ENCODE data around the gene SASH1.

The SASH1 gene

GRCh38 chr6:148516617-148517016 is 174.0 kb downstream of the SASH1 start:
- in situ Hi-C loops (cut with MboI; ENCODE audit: low sequenced_read_pairs): no loop called here

DNA sequence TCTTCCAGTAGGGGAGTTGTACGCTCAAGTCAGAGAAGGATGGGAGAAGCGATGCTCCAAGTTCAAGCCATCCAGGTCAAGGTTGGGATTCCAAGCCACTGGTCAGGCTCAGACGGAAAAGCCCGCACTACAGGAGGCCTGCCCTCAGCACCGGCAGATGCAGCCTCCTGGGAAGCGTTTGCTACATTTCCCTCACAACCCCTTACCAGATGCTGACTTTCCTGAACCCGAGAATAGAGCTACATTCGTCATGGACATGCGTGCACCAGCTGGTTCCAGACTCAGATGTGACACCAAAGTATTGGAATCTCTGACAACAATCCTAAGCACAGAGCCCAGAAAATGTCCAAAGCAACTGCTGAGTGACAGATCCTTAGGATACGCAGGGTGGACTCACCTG is 174.8 kb downstream of the SASH1 start:
- in situ Hi-C loops (cut with MboI; ENCODE audit: low sequenced_read_pairs): no loop called here

GRCh38 chr6:148518511-148519156 is 176.0 kb downstream of the SASH1 start:
- in situ Hi-C loops (cut with MboI; ENCODE audit: low sequenced_read_pairs): no loop called here

DNA sequence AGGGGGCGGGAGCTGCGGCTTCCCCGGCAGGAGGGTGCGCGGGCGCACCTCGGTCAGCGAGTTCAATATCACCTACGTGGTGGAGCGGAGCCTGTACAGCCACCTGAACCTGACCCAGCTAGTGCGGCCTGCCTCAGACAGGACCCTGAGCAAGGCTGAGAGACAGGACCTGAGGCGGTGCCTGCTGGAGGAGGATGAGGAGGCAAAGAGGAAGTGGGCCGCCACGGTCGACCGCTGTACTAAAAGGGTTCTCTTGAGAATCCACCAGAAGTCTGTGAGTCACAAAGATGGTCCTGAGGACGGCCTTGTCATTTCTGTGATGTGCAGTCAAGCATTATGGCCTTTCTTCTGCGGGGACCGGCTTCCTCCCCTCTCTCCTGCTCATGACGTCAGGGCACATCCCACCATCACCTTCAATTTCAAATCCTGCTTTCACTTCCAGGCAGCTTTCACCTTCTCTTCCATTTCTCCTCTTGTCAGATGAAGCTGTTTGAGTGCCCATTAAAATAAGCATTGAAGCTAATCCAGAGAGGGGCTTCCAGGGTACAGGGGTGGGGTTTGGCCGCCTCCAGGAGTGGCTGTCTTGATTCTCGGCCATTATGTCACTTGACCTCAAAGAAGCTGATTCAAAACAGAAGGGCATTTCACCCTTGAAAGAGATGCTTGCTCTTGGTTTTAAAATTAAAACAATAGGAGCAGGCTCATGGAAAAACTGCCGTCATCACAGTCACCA is 177.6 kb downstream of the SASH1 start:
- in situ Hi-C loops (cut with MboI; ENCODE audit: low sequenced_read_pairs): no loop called here

DNA sequence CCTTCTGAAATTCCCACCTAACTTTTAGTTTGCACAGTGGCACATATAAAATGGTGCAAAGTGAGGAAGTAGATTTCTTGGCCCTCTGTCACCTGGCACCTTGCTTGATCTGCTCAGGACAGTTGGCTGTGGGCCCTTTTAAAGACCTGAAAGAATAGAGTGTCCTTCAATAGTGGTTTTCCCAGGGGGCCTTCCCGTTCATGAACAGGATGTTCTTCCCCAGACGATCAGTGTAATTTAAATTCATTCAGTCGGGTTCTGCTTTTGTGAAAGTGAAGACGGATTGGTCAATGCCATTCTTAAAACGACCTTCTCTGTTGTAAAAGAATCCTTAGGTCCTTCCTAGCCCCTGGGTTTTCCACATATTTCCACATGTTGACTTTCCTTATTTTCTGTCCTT is 178.5 kb downstream of the SASH1 start:
- in situ Hi-C loops (cut with MboI; ENCODE audit: low sequenced_read_pairs): no loop called here

DNA sequence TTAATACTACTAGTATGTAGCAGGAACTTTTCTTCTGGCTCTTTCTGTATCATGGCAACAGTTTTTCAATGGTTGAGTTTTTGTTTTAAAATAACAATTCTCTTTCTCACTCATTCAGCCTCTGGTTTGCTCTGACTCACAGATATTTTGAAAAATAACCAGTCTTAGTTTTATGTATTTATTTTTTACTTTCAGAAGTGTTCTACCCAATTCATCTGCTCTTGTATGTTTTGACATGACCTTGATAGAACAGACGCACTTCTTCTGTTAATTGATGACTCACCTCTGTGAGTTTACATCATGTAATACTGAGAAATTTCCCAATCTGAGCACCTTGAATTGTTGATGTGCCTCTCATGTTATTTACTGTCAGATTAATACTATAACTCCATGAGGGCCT is 178.9 kb downstream of the SASH1 start:
- in situ Hi-C loops (cut with MboI; ENCODE audit: low sequenced_read_pairs): no loop called here

DNA sequence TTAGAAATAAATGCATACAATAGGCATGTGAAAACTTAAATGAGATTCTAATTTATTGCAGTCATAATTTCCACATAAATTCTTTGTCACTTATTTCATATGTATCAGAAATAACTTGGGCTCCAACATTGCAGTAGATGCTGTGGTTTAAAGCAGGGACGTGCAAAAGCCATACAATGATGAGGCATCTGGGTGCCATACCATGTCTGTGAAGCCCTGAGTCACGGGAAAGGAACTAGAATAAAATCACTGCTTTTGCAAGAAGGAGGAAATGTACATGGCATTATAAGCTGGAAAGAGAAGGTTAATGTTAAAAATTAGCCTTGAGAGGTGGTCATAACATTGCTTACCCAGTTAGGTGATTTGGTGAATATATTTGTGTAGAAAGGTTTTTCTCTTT is 180.4 kb downstream of the SASH1 start:
- in situ Hi-C loops (cut with MboI; ENCODE audit: low sequenced_read_pairs): no loop called here

GRCh38 chr6:148523551-148523950 is 180.9 kb downstream of the SASH1 start:
- in situ Hi-C loops (cut with MboI; ENCODE audit: low sequenced_read_pairs): no loop called here

DNA sequence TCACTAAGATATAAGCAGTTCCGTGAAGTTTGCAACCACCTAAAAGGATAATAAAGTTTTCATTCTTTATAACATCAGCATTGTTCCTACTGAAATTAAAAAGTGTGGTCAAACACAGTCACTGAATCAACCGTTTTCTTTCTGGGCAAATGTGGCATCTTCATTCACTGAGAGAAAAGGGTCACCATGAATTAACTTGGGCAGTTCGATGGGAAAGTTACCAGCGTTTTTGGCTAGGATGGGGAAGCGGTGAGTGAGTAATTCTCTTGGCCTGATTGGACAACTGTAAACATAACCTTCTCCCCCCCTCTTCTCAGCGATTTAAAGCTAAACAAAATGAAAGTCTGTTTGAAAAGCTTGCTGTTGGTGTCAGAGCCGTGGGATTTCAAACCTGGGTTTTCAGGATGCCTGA is 181.8 kb downstream of the SASH1 start:
- in situ Hi-C loops (cut with MboI; ENCODE audit: low sequenced_read_pairs): no loop called here

GRCh38 chr6:148524976-148525375 is 182.3 kb downstream of the SASH1 start:
- in situ Hi-C loops (cut with MboI; ENCODE audit: low sequenced_read_pairs): no loop called here

DNA sequence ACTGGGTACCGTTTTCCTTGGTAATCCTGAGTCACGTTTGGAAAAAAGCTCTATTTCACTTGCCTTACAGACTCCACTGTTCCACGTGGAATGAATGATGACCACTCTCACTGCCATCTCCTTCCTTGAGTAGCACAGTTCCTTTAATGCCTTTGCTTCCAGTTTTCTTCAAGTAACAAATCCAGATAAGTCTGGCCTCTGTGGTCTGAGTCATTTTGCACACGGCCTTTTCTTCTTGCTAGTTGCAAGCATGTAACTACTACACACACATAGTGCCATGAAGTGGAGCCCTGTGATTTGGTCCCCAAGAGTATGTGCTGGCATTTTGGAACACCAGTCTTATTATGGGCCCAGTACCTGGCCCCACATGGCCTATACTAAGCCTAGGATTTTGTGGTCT is 182.8 kb downstream of the SASH1 start:
- in situ Hi-C loops (cut with MboI; ENCODE audit: low sequenced_read_pairs): no loop called here

- in situ Hi-C loops (cut with MboI; ENCODE audit: low sequenced_read_pairs): no loop called here
Measured at GRCh38 chr6:148526145-148526544, 183.5 kb downstream of the SASH1 start.

DNA sequence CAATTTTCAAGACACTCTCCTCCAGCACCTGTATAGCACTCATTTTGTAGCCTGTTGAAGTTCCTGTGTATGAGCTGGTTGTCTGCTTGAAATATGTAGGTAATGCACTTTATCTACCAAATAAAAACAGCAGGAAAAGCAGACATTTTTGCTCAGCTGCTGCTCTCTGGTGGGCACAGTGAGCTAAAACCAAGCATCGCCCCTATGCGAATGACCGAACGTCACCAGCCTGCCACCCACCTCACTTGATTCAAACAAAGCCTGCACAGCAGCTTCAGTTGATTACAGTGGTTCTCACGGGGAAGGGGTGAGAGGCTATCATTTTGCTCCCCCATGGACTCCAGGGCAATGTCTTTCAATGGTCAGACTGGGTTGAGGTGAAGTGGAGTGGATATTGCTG is 185.7 kb downstream of the SASH1 start:
- in situ Hi-C loops (cut with MboI; ENCODE audit: low sequenced_read_pairs): no loop called here

DNA sequence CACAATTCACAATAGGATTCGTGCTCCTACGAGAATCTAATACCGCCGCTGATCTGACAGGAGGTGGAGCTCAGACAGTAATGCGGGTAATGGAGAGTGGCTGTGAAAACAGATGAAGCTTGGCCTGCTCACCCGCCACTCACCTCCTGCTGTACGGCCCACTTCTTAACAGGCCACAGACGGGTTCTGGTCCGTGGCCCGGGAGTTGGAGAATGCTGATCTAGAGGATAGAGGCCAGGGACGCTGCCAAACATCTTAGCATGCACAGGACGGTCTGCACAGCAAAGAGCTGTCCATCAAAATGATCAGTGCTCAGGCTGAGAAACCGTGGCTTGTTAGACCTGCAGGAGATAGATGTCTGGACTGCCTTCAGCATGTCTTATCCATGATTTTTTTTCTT is 186.4 kb downstream of the SASH1 start:
- in situ Hi-C loops (cut with MboI; ENCODE audit: low sequenced_read_pairs): no loop called here

- in situ Hi-C loops (cut with MboI; ENCODE audit: low sequenced_read_pairs): no loop called here
Measured at GRCh38 chr6:148530394-148530953, 187.8 kb downstream of the SASH1 start.

DNA sequence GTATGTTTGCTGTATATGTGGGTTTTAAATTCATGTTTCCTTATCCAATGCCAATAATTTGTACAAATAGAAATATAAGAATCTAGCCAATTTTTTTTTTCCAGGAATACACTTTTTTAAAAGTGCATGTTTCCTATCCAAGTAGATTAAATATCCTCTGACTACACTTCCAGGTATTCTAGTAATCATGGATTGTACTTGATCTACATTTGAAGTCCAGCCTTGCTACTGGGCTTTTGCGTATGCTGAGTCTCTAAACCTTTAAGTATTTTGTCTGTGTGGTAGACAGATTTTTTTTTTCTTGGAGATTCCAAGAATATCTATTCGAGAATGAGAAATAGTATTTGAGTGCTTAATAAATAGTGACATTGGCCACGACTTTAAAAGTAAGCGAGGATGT is 188.3 kb downstream of the SASH1 start:
- in situ Hi-C loops (cut with MboI; ENCODE audit: low sequenced_read_pairs): no loop called here

GRCh38 chr6:148532698-148533097 is 190.1 kb downstream of the SASH1 start:
- in situ Hi-C loops (cut with MboI; ENCODE audit: low sequenced_read_pairs): no loop called here

- in situ Hi-C loops (cut with MboI; ENCODE audit: low sequenced_read_pairs): no loop called here
Measured at GRCh38 chr6:148533309-148534107, 190.9 kb downstream of the SASH1 start.

DNA sequence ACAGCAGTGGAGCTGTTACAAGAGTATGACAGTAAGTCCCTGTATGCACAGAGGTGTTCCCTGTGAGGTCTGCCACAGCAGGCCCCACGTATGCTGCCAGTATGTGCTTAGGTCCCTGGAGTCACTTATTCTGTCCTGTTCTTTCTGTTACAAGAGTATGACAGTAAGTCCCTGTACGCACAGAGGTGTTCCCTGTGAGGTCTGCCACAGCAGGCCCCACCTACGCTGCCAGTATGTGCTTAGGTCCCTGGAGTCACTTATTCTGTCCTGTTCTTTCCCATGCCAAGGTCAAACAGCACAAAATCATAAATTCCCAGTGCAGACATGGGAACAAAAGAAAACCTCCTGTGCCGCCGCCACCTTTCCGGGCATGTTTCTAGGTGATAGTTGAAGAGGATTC is 192.2 kb downstream of the SASH1 start:
- in situ Hi-C loops (cut with MboI; ENCODE audit: low sequenced_read_pairs): no loop called here

DNA sequence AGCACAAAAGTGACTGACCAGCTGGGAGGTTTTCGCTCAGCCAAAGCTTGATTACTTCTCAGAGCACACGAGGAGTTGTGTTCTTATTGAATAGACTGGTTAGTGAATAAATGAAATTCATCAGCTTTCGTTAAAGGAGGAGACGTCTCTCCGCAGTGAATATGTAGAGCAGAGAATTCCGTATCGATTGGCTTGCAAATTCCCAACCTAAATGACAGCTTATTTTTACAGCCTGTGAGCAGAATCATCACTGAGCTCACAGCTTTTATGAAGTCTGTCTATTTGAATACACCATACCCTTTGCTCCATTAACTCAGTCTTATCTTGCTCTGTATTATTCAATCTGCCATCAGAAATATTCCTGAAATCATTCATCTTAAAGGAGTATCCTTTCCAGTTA is 192.7 kb downstream of the SASH1 start:
- in situ Hi-C loops (cut with MboI; ENCODE audit: low sequenced_read_pairs): no loop called here

DNA sequence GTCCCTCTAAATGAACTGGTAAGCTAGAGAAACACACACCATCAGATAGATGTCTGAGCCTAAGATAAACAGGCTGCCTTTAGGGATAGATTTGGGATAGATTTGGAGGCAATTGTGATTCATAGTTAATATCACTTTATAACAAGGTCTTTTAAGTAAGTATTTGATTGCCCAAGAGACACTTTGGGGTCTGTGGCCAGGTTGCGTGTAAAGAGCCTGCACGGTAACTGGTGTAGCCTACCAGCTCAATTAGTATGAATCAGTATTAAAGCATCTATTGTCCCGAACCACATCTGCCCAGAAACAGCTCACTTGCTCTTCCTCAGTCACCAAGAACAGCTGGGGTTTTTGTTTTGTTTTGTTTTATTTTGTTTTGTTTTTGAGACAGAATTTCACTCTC is 193.3 kb downstream of the SASH1 start:
- in situ Hi-C loops (cut with MboI; ENCODE audit: low sequenced_read_pairs): no loop called here
